Hepatocyte (in vitro differentiated cells): Measurements from ENCODE around the gene H2AZ2. TPM values are rescaled to one million over a fixed set of nuclear protein-coding genes. Genes with fewer than 3 reads are reported as not detected.

Source experiments
- DNase-seq: peaks from one replicate; pipeline ENCODE4 v3.0.0-alpha.2; 2016; ENCODE audit warnings: low spot score
- H2AFZ ChIP-seq: fragments of 200-600 bp; sonication (generic); 2 replicates; pipeline ENCODE4 v1.6.0; 2016; ENCODE audit warnings: antibody characterized with exemption, mild to moderate bottlenecking
- H3K27ac ChIP-seq: fragments of 200-600 bp; sonication (generic); 2 replicates; pipeline ENCODE4 v1.5.1; 2016; ENCODE audit warnings: mild to moderate bottlenecking
- H3K27me3 ChIP-seq: fragments of 200-600 bp; sonication (generic); 2 replicates; pipeline ENCODE4 v1.6.1; 2016
- H3K36me3 ChIP-seq: fragments of 200-600 bp; sonication (generic); replicated peaks from 2 replicates; pipeline ENCODE4 v1.5.1; 2016; ENCODE audit warnings: low read depth; ENCODE audit not compliant: insufficient read depth
- H3K4me1 ChIP-seq: fragments of 200-600 bp; sonication (generic); 2 replicates; pipeline ENCODE4 v1.5.1; 2016; ENCODE audit warnings: mild to moderate bottlenecking, moderate library complexity; ENCODE audit not compliant: insufficient read depth
- H3K4me2 ChIP-seq: fragments of 200-600 bp; sonication (generic); 2 replicates; pipeline ENCODE4 v1.6.0; 2016
- H3K4me3 ChIP-seq: fragments of 200-600 bp; sonication (generic); 2 replicates; pipeline ENCODE4 v1.5.1; 2016; ENCODE audit warnings: mild to moderate bottlenecking
- H3K79me2 ChIP-seq: fragments of 200-600 bp; sonication (generic); 2 replicates; pipeline ENCODE4 v1.6.0; 2017; ENCODE audit warnings: mild to moderate bottlenecking
- H3K9me2 ChIP-seq: fragments of 200-600 bp; sonication (generic); replicated peaks from 2 replicates; pipeline ENCODE4 v1.6.0; 2017; ENCODE audit warnings: mild to moderate bottlenecking; ENCODE audit not compliant: insufficient read depth
- H3K9me3 ChIP-seq: fragments of 200-600 bp; sonication (generic); 2 replicates; pipeline ENCODE4 v1.5.1; 2016; ENCODE audit warnings: low read depth, mild to moderate bottlenecking
- H4K20me1 ChIP-seq: fragments of 200-600 bp; sonication (generic); 2 replicates; pipeline ENCODE4 v1.6.0; 2016; ENCODE audit warnings: mild to moderate bottlenecking; ENCODE audit not compliant: insufficient read depth, poor library complexity, severe bottlenecking
- EZH2 ChIP-seq: fragments of 200-600 bp; sonication (generic); IDR thresholded peaks from 2 replicates; pipeline ENCODE4 v1.6.1; 2016; ENCODE audit warnings: antibody characterized with exemption, mild to moderate bottlenecking, borderline replicate concordance
- EZH2phosphoT487 ChIP-seq: fragments of 200-600 bp; sonication (generic); IDR thresholded peaks from one replicate; pipeline ENCODE4 v1.6.1; 2018; ENCODE audit warnings: antibody characterized with exemption, mild to moderate bottlenecking, low read depth, moderate library complexity; ENCODE audit not compliant: unreplicated experiment, severe bottlenecking
- WGBS: methylation state at CpG from one replicate; pipeline ENCODE4 v1.1.6; 2016; ENCODE audit warnings: low lambda C conversion rate; ENCODE audit errors: missing lambda C conversion rate; 5-methylcytosine and 5-hydroxymethylcytosine counted together
- polyA plus RNA-seq: library from polyadenylated mRNA; unstranded; fragments of >200 nt; fragmentation: Nextera tagmentation; extraction: Ambion mirVana; gene quantifications from 2 replicates; pipeline ENCODE4 v1.2.1, GENCODE V29; 2016
- total RNA-seq: library from RNA; depleted of rRNA; stranded (reverse); fragments of >200 nt; gene quantifications from 2 replicates; pipeline ENCODE4 v1.2.3, GENCODE V29; 2014
- TF ChIP-seq, protein P1 (sequence below): fragments of 200-600 bp; sonication (generic); IDR thresholded peaks from 2 replicates; pipeline ENCODE4 v1.5.1; 2016; ENCODE audit warnings: antibody characterized with exemption, mild to moderate bottlenecking; ENCODE audit not compliant: poor library complexity

H2AZ2 gene
- total and polyA plus RNA-seq, 2 experiments from 2014 or later: 138 to 178 TPM

DNA sequence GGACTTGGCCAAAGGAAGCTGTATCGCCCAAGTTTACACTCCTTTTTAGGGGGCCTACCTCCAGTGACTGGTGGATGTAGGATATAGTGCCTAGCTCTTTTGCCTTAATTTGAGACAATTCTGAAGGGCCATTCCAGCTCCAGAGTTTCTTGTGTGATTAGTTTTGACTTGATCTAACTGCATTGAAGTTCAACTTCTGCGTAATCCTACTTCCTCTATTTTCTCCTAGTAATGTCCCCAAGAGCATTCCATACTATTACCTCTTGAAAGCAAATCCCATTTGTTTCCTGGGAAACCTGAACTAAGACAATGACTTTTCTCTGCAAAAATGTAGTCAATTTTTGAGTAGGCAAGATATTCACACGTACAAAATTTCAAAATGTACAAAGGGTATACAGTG lies 4.7 kb upstream of the H2AZ2 start:
- Histone ChIP-seq H3K79me2 (no peaks in the 10 kb centered on the region), H3K27ac (no peak overlapping the region), H3K4me1 (peaks cover 4% of the 10 kb centered on the region), H3K9me3 (no peaks in the 10 kb centered on the region), H3K27me3 (no peaks in the 10 kb centered on the region), H3K4me2 (no peak overlapping the region), H3K9me2 (no peaks in the 10 kb centered on the region), H3K4me3 (no peak overlapping the region), H3K36me3 (no peaks in the 10 kb centered on the region), H4K20me1 (no peaks in the 10 kb centered on the region), H2AFZ (no peak overlapping the region)
- 94% methylated on average over 3 of the region's 3 CpGs for WGBS
- TF ChIP-seq, protein P1, sequence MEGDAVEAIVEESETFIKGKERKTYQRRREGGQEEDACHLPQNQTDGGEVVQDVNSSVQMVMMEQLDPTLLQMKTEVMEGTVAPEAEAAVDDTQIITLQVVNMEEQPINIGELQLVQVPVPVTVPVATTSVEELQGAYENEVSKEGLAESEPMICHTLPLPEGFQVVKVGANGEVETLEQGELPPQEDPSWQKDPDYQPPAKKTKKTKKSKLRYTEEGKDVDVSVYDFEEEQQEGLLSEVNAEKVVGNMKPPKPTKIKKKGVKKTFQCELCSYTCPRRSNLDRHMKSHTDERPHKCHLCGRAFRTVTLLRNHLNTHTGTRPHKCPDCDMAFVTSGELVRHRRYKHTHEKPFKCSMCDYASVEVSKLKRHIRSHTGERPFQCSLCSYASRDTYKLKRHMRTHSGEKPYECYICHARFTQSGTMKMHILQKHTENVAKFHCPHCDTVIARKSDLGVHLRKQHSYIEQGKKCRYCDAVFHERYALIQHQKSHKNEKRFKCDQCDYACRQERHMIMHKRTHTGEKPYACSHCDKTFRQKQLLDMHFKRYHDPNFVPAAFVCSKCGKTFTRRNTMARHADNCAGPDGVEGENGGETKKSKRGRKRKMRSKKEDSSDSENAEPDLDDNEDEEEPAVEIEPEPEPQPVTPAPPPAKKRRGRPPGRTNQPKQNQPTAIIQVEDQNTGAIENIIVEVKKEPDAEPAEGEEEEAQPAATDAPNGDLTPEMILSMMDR: no peak
- no peak for TF ChIP-seq EZH2phosphoT487
- TF ChIP-seq EZH2: no peak
- DNase-seq: no peak

DNA sequence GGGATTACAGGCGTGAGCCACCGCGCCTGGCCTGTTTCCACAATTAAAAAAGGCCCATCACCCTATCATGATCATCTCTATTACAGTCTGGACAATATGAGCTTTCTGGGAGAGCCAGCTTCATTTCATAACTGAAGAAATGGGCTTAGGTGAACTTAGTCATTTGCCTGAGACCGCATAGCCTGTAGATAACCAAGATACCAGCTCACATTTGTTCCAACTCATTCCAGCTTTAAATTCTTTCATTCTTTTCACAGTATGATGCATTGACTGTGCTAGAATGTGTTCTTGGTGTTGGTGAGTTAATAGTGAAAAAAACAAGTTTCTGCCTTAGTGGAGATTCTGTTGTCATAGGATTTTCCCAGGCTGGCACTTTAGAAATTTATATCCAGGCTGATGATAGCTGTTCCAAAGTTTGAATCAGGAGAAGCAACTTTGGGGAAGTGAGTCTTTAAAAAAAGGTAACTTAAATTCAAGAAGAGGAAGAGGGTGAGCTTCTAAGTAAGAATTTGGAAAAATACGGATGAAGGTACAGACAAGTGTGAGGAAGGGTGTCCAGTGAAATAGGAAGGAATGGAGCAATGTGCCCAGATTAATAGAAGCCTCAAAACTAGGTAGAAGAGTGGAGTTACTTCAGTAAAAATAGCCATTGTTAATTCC lies 2.1 kb upstream of the H2AZ2 start:
- Histone ChIP-seq H3K4me2 (no peak overlapping the region), H3K9me3 (no peaks in the 10 kb centered on the region), H3K27ac (no peak overlapping the region), H4K20me1 (peaks cover 18% of the 10 kb centered on the region), H3K27me3 (no peaks in the 10 kb centered on the region), H3K4me3 (no peak overlapping the region), H3K36me3 (no peaks in the 10 kb centered on the region), H3K9me2 (no peaks in the 10 kb centered on the region), H3K79me2 (peaks cover 21% of the 10 kb centered on the region), H3K4me1 (peaks cover 4% of the 10 kb centered on the region), H2AFZ (no peak overlapping the region)
- WGBS: 78% methylated on average over 5 of the region's 5 CpGs
- TF ChIP-seq, protein P1: no peak
- TF ChIP-seq EZH2phosphoT487 (no peak), EZH2 (no peak)
- peak; percentile 18 for DNase-seq

DNA sequence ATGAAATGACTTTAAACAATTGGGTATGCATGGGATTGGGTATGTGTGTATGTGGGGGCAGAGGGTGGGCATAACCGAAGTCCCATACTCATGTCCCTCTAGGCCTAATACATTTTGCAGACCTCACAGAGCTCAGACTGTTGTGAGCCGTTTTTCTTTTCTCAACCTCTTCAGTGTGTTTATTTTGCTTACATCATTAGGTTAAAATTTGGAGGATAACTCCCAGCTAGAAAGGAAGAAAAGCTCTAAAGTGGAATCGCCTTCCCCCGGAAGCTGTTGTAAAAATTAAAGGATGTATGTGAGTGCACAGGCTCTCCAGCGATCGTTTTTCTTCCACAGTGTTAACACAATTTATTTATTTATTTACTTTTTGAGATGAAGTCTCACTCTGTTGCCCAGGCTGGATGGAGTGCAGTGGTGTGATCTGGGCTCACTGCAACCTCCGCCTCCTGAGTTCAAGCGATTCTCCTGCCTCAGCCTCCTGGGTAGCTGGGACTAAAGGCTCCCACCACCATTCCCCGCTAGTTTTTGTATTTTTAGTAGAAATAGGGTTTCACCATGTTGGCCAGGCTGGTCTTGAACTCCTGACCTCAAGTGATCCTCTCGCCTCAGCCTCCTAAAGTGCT lies 1.5 kb upstream of the H2AZ2 start:
- DNase-seq: no peak
- no peak overlapping the region for H3K4me3 ChIP-seq
- TF ChIP-seq EZH2 (no peak), EZH2phosphoT487 (no peak)
- TF ChIP-seq, protein P1: no peak
- 83% methylated on average over 10 of the region's 10 CpGs for WGBS
- no peaks in the 10 kb centered on the region for H3K9me3 ChIP-seq
- H3K9me2 ChIP-seq: no peaks in the 10 kb centered on the region
- H3K36me3 ChIP-seq: no peaks in the 10 kb centered on the region
- H2AFZ ChIP-seq: no peak overlapping the region
- no peaks in the 10 kb centered on the region for H3K27me3 ChIP-seq
- H3K4me1 ChIP-seq: peaks cover 4% of the 10 kb centered on the region
- H3K79me2 ChIP-seq: peaks cover 27% of the 10 kb centered on the region
- peak overlapping the region; percentile 70 for H3K4me2 ChIP-seq
- H4K20me1 ChIP-seq: peaks cover 24% of the 10 kb centered on the region
- H3K27ac ChIP-seq: peak overlapping the region; percentile 83
